Skeletal muscle cell (primary cell): ENCODE measurements around the gene KLK11.
A peak's percentile ranks its signal among the peaks of the same experiment; 100 is the strongest.

ENCODE experiments used
- DNase-seq: peaks from one replicate; pipeline ENCODE4 v3.0.0-alpha.2; 2010; ENCODE audit warnings: low read depth
- H3K4me3 ChIP-seq: 2 replicates; pipeline ENCODE4 v1.5.1; 2011; ENCODE audit warnings: low read depth, mild to moderate bottlenecking, control low read depth, low read length, moderate library complexity

Gene KLK11

DNA sequence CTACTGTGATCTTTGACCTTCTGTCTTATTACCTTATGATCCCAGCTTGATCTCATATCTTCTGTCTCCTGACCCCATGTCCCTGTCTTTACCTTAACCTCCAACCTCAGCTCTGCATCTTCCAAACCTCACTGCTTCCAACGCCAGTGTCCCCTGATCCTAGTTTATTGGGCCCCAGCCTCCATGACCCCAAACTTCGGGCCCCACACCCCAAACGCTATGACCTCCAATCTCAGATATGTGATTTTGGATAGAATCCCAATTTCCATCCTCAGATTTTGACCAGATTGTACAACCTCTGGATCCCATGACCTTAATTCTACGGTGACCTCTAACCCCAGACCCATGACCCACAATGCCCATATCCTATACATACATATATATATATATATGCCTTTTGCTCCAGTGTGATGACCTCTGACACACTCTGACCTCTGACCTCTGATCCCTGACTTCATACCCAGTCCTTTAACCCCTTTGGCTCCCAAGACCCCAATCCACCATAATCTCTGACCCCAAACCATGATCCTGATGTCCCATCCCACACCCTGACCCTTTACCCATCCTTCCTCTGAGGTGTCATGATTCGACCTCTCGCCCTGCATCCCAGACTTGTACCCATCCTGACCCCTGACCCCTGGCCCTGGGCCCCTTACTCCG lies 4.9 kb upstream of the KLK11 start:
- no peak for DNase-seq
- no peak overlapping the region for H3K4me3 ChIP-seq

DNA sequence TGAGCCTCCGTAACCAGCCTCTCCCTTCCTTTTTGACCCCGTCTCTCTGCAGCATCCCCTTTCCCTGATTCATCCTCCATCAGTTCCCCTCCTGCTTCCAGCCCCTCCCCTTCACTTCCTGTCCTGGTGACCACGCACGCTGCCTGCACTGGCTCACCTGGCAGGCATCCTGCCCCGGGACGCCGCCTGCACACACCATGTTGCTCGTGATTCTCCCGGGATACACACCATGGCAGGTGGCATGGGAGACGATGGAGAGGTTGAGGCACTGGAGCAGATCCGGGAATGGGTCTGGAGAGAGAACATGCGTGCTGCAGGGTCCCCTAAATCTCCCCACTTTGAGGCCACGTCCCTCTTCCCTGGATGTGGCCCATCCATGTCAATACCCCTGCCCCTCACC lies 4.2 kb upstream of the KLK11 start:
- DNase-seq = no peak
- H3K4me3 ChIP-seq = no peak overlapping the region

DNA sequence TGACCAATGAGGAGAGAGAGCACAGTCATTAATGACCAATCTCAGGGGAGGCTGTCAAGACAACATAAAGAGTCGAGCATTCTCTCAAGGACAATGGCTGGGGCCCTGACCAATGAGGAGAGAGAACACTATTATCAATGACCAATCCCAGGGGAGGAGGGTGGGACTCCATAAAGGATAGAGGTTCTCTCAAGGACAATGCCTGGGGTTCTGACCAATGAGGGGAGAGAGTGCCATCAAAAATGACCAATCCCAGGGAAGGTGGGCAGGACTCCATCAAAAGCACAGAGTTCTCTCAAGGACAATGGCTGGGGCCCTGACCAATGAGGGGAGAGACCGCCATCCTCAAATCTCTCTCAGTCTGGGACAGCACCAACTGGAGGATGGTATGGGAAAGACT lies 3.3 kb upstream of the KLK11 start:
- no peak overlapping the region for H3K4me3 ChIP-seq
- no peak for DNase-seq

DNA sequence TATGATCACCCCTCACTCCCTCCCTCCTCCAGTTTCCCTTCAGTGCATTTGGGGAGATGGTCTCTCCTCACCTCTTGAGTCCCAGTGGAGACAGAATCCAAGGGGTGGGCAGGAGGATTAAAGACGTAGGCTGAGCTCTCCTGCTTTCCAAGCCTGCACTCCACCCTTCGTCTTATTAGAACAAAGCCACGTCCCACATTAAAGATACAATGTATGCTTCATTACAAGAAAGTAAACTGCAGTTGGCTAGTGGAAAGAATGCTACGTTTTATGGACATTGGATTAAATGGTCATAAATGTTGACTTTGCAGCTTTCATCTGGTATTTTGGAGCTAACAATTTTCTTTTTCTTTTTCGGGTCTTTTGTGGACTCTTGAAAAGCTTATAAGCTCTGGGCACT lies 1.5 kb upstream of the KLK11 start:
- no peak for DNase-seq
- no peak overlapping the region for H3K4me3 ChIP-seq

DNA sequence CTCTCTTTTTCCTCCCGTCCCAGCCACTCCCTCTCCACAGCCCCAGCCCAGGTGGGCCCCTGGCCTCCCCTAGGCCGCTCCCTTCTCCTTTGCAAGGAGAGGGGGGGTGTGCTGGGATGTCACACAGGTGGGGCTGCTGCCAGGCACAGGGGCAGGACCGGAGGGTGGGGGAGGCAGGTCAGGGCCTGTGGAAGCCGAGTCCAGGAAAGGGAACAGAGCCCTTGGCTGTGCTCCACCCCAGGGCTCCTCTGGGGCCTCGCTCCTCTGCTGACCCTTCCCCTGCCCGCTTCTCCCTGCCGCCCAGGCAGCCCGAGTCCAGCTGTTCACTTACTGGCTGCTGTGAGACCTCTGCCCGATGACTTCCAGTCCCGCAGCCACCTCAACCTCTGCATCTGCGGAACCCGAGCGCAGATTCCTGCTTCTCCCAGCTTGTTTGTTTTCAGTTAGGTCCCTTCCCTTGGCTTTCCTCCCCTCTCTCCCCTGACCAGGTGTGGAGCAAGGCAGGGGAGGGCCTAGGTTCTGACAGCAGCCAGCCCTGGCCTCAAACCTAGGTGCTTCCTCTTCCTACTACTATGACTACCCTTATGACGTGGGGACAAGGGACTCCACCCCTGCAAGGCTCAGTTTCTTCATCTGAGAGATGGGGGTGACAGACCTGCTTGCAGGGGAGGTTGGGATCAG lies 850 bp upstream of the KLK11 start:
- H3K4me3 ChIP-seq = no peak overlapping the region
- no peak for DNase-seq

DNA sequence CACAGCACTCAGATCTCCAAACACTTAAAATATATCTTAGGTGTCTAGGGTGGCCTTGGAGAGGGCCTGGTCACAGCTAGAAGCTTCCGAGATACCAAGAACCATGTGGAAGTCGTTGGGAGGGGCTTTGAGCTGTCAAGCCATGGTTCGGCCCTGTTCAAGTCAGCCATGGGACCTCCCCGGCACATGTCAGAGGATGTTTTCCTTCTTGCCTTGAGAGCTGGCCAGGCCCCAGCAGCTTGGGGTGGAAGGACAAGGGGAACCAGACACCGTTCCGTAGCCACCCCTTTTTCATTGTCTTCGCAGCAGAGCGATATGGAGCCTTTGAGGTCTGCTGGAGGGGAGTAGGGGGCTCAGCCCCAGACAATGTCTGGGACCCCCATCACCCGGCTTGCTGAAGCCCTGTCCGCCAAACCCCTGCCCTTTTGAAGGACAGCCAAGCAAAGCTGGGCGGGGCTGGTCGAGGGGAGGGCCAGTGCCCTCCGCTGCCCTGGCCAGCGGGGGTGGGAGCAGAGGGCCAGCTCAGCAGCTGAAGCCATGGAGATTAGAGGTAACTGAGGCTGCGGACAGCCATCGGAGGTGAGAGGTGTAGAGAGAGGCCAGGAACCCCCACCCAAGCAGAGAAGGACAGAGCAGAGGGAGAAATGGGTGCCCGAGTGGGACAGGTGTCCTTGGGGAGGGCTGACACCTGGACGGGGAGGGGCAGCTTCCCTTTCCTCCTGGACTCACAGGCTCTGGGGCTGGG lies 435 bp downstream of the KLK11 start:
- H3K4me3 ChIP-seq = no peak overlapping the region
- DNase-seq = no peak

DNA sequence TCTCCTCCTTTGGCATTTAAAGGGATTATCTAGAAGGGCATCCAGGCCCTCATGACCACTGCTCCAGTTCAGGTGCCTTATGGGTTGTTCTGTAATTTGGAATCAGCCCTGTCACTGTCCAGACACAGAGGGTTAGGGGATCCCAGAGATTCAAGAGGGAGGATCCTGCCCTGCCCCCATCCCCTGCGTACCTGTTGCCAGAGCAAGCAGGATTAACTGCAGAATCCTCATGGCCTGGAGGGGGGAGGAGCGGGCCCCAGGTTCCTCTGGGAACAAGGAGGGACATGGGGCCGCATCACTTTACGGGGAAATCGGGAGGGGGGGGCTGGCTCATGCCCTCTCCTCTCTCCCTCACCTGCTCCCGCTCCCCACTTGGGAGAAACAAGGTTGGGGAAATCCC lies 1.0 kb downstream of the KLK11 start:
- no peak for DNase-seq
- H3K4me3 ChIP-seq = no peak overlapping the region

DNA sequence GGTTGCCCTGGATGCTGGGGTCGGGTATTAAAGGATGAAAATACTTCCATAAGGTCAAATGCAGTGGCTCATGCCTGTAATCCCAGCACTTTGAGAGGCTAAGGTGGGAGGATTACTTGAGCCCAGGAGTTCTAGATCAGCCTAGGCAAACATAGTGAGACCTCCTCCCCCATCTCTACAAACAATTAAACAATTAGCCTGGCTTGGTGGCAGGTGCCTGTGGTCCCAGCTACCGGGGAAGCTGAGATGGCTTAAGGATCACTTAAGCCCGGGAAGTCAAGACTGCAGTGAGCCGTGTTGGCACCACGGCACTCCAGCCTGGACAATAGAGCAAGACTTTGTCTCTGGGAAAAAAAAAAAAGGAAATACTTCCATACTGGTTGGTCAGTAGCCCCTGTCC lies 1.5 kb downstream of the KLK11 start:
- no peak overlapping the region for H3K4me3 ChIP-seq
- no peak for DNase-seq

DNA sequence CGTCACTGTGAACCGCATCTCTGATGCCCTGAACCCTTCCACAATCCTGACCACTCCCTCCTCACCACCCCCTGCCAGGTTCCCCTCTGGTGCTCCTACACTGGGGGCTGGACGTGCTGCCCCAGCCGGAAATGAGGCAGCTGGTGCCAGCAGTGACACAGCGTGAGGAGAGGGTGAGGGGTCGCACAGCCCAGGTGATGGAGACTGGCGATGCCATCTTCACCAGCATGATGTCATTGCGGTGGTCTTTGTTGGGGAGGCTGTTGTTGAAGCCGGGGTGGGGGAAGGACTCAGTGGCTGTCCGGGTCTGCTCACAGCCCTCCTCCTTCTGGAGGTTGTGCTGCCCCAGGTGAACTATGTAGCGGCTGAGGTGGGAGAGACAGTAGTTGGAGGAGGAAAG lies 2.5 kb downstream of the KLK11 start:
- H3K4me3 ChIP-seq = no peak overlapping the region
- DNase-seq = no peak

DNA sequence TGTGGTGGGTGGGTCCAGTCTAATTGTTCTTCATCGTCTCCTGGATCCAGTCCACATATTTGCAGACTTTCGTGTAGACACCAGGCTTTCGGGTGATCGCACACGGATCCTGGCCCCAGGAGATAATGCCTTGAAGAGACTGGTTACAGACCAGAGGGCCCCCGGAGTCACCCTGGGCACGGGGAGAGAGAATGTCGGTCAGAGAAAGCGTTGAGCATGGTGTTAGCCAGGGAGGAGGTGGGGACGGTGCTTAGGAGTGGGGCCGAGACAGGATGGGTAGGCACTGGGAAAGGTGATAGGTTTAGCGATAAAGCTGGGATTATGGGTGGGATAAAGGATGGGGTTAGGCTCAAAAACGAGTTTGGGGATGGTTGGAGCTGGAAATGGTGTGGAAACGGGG lies 3.9 kb downstream of the KLK11 start:
- no peak for DNase-seq
- H3K4me3 ChIP-seq = no peak overlapping the region

DNA sequence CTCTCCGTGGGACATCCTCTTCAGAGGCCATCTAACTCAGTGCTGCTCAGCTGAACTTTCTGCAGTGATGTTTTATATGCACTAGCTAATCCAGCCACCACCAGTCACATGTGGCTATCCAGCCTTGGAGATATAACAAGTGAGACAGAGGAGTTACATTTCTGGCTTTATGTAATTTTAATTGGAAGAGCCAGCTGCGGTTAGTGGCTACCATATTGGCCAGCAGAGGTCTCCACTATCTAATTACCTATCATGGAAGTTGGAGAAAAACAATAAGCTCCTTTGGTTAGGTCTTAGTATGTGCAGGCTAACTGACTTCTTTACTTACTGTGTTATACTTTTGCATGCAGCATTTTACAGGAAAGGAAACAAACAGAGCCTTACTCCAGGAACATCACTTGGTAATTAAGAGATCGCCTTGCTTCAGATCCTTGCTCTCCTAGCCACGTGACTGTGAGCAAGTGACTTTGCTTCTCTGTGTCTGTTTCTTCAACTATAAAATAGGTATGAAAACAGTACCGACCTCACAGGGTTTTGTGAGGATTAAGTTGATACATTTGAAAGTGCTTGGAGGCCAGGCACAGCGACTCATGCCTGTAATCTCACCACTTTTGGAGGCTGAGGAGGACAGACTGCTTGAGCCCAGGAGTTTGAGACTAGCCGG lies 5.3 kb downstream of the KLK11 start:
- H3K4me3 ChIP-seq = no peak overlapping the region
- peak; percentile 5 for DNase-seq

DNA sequence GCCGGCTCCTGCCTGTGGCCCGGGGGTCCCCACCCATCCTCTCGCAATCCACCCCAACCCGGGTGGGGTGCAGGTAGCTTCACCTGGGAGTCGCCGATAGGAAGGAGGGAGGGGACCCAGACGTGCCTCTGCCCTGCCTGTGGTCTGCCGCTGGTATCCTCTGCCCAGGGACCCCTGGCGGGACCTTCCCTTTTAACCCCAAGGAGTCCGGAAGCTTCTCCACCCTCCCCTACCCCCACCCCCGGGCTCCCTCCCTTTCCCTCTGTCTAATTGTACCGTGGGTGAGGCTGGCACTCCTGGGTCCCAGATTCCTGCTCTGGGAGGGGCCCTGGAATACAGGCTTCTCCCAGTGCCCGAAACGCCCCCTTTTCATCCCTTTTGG lies 6.9 kb downstream of the KLK11 start, which contains the start of gene KLK10:
Gene KLK10, minus strand, starts transcription at position 166 of the 382 bp plus-strand sequence. CDS start 579 bp downstream, outside the sequence.
- no peak within 1 kb of the TSS for H3K4me3 ChIP-seq
- DNase-seq = no peak

DNA sequence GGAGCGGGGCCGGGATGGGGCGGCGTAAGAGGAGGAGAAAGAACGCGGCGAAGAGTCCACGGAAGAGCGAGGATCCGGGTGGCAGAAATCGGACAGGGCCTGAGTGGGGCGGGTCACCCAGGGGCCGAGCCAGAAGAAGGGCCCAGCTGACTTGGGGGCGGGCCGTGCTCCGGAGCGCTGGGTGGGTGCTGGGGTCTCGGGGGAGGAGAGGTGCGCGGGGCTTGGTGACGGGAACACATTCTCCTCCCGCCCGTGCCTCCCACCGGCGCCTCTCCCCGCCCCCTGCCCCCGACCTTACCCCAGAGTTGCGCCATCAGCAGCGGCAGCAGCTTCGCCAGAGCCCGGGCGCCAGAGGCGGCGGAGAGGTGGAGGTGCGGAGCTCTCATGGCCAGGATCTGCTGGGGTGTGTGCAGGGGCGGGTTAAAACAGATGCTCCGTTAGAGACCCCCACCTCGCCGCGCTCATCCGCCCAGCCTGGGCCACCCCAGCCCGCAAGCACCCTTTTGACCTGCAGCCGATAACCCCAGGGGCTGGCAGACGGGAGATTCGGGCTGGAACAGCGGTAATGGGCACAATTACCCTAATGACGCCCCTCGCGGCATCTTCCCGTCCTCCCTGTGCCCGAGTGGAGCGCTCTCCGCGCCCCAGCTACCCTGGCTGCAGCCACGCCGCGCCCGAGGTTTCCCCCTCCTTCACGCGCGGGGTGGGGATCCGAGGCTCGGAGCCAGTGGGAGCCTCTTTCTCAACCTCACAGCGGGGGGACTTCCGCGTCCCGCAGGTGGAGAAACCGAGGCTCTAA lies 7.5 kb downstream of the KLK11 start:
- H3K4me3 ChIP-seq = no peak overlapping the region
- DNase-seq = no peak

DNA sequence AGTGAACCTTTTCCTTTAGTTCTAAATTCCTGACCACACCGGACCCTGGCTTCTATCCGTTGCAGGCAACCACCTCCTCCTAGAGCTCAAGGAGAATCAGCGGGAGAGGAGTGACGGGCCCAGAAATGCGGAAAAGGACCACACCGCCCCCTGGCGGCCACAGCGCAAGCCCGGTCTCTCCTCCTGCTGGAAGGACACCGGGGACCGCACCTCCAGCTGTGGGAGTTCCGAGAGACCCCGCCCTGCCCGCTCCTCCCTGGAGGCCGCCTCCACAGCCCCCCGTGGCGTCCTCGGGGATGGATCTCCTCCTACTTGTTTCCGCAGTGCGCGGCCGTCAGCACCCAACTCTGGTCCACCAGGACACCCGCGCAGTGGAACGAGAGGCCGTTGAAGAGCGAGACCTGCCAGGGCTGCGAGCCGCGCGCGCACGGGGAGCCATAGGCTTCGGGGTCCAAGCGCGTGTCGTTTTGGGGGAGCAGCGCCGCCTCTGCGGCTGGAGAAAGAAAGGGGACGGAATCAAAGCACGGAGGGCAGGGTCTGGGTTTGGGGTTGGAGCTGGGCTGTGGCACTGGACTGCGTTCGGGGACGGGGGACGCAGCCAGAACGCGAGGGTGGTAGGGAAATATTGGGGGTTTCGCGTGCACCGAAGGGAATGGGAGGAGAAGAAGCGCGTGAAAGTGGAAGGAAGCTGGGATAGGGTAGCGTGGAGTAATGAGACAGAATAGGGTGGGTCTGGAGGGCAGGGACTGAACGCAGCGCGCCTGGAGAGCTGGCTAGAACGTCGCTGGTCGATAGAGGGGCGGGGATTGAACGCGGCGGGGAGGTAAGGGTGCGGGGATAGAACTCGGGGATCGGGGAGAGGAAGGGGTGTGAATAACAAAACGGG lies 9.4 kb downstream of the KLK11 start:
- peak overlapping the region; percentile 17 for H3K4me3 ChIP-seq
- DNase-seq = no peak

DNA sequence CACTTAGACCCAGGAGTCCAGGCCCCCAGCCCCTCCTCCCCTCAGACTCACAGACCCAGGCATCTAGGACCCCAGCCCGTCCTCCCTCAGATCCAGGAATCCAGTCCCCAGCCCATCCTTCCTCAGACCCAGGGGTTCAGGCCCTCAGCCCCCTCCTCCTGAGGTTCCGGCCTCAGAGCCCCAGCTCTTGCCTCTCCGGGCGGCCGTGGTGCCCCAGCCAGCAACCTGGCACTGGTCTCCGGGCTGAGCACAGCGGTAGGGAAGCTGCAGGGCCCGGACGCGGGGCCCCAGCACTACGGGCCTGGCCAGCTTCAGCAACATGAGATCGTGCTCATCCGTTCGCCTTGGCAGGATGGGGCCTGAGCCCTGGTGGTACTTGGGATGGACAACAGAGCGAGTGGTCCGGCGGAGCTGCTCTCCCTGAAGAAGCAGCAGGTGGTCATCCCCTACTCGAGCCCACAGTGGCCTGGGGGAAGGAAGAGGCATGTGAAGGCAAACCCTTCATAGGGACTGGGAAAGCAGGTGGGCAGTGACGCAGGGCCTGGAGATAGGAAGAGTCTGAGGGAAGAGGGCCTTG lies 10.6 kb downstream of the KLK11 start:
- DNase-seq = no peak
- H3K4me3 ChIP-seq = no peak overlapping the region

DNA sequence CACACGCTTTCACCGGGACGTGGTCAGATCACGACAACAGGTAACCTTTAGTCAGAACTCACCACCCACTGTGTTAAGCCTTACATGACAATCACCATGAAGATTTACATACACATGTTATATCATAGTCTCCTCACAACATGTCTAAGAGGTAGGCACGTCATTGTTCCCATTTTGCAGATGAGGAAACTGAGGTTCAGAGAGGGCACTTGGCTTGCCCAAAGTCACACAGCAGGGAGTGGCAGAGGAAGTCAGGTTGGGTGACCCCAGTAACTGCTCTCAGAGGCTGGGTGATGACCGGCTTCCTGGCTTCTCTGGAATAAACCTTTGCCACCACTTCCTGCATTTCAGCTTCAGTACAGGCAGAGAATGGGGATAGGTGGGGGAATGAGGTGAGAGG lies 12.2 kb downstream of the KLK11 start:
- H3K4me3 ChIP-seq = no peak overlapping the region
- no peak for DNase-seq

DNA sequence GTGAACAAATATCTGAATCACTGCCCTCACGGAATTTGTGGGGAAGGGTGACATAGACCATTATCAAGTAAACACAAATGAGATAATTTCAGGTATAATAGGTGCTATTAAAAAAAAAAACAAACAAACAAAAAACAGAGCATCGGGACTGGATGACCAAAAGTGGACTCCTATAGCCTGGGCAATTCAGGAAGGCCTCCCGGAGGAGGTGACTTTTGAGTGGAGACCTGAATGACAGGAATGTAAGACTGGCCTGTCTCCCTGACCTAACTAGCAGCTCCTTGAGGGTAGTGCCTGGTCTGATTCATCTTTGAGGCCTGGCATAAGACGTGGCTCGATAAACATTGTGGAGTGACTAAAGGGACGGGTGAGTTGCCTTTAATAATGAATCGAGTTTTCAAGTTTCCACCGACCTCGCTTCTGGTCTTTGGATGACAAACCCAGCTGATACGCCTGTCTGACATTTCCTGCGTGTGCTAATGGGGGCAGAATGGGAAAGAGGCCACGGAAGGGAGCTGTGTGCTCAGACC lies 13.7 kb downstream of the KLK11 start:
- no peak for DNase-seq

More for the DNA sequence above, 13.7 kb downstream of the KLK11 start:
- H3K4me3 ChIP-seq = no peak overlapping the region
